ENCODE data around the gene MRPS23. TPM values are rescaled to one million over a fixed set of nuclear protein-coding genes. Genes with fewer than 3 reads are reported as not detected.

The MRPS23 gene
- total and polyA plus RNA-seq, 10 donors: 7.3 to 29.2 (median 23.3) TPM

DNA sequence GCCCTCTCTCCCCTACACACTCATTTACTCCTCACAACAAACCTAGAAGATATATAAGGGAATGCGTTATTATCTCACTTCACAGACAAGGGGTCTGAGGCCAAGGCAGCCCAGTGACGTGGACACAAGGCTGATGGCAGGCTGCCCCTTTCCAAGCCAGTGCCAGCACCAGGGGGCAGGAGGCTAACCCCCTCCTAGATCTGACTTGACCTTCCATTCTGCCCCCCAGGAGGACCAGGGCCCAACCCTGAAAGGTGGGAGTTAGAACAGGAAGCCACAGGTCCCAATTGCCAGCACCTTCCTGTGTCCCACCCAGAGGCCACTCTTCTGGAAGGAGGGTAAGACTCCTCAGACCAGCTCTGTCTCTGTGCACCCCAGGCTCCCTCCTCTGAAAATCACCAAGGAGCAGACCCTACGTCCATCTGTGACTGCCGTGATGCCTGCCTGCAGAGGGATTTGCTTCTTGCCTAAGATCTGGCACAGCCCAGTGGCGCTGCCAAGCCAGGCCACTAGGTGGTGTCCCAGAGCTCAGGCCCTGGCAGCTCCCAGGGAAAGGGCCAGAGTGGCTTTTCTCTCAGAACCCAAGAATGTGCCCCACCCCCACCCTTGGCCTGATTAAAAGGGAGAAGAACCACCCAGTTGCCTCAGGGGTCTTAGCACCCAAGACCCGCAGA is 42.4 kb upstream of the MRPS23 start:
- Histone ChIP-seq H3K4me3 (peak overlapping the region in 1 of 8 donors; percentile 44), H3K9me3 (no peaks in the 10 kb centered on the region), H3K36me3 (no peaks in the 10 kb centered on the region), H3K27ac (peak overlapping the region; percentile 53 to 92 (median 86)), H3K27me3 (replicated peaks in 1 of 7) (peaks cover 0 to 8% (median 0%) of the 10 kb centered on the region in 7 donors), H3K4me1 (peaks cover 7 to 76% (median 45%) of the 10 kb centered on the region in 6 donors)
- TF ChIP-seq, protein P1, sequence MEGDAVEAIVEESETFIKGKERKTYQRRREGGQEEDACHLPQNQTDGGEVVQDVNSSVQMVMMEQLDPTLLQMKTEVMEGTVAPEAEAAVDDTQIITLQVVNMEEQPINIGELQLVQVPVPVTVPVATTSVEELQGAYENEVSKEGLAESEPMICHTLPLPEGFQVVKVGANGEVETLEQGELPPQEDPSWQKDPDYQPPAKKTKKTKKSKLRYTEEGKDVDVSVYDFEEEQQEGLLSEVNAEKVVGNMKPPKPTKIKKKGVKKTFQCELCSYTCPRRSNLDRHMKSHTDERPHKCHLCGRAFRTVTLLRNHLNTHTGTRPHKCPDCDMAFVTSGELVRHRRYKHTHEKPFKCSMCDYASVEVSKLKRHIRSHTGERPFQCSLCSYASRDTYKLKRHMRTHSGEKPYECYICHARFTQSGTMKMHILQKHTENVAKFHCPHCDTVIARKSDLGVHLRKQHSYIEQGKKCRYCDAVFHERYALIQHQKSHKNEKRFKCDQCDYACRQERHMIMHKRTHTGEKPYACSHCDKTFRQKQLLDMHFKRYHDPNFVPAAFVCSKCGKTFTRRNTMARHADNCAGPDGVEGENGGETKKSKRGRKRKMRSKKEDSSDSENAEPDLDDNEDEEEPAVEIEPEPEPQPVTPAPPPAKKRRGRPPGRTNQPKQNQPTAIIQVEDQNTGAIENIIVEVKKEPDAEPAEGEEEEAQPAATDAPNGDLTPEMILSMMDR (IDR thresholded peaks at IDR 0.05 in 8 of 11, conservative IDR thresholded peaks at IDR 0.05 in 3 of 11): peak; percentile 92 to 99 (median 96)
- no peak for TF ChIP-seq POLR2A (IDR thresholded peaks at IDR 0.05)
- peak; percentile 16 to 57 (median 30) for TF ChIP-seq POLR2AphosphoS5 (IDR thresholded peaks at IDR 0.05)
- intact Hi-C loops (cut with DNase I; ENCODE audit: low total_unique reads): loop anchor here (5.0 to 10.0 kb wide), 2 partner anchors 105 to 223 kb away; no protein-coding TSS in a partner anchor
- DNase-seq: peak; percentile 95
- WGBS, 5 donors: 39 to 68% (median 48%) methylated on average over 5 to 6 of the region's 6 CpGs

DNA sequence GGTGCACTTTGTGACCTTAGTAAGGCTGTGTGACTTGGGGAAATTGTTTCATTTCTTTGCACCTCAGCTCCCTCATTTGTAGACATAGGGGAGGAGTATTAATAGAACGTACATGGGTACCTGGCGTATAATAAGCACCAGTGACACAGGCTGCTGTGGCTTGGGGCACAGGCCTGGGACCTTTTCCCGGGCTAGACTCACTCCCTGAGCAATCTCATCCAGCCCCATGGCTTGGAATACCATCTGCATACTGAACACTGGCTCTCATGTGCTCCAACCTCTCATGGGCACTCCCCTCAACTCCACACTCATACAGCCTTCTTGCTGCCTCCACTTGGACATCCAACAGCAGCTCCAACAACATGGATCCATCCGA is 41.0 kb upstream of the MRPS23 start:
- Histone ChIP-seq H3K27me3 (replicated peaks in 1 of 7) (peaks cover 0 to 8% (median 0%) of the 10 kb centered on the region in 7 donors), H3K36me3 (no peaks in the 10 kb centered on the region), H3K4me1 (peaks cover 7 to 69% (median 45%) of the 10 kb centered on the region in 6 donors), H3K9me3 (no peaks in the 10 kb centered on the region), H3K4me3 (no peak overlapping the region), H3K27ac (peak overlapping the region in 4 of 8 donors; percentile 54 to 92 (median 89))
- intact Hi-C loops (cut with DNase I; ENCODE audit: low total_unique reads): loop anchor here (5.0 to 10.0 kb wide), 2 partner anchors 106 to 224 kb away; no protein-coding TSS in a partner anchor
- WGBS, 5 donors: 76 to 88% (median 84%) methylated on average over 4 of the region's 4 CpGs
- no peak for DNase-seq
- TF ChIP-seq POLR2AphosphoS5 (IDR thresholded peaks at IDR 0.05): no peak
- no peak for TF ChIP-seq POLR2A (IDR thresholded peaks at IDR 0.05)
- TF ChIP-seq, protein P1 (IDR thresholded peaks at IDR 0.05 in 8 of 11, conservative IDR thresholded peaks at IDR 0.05 in 3 of 11): no peak

DNA sequence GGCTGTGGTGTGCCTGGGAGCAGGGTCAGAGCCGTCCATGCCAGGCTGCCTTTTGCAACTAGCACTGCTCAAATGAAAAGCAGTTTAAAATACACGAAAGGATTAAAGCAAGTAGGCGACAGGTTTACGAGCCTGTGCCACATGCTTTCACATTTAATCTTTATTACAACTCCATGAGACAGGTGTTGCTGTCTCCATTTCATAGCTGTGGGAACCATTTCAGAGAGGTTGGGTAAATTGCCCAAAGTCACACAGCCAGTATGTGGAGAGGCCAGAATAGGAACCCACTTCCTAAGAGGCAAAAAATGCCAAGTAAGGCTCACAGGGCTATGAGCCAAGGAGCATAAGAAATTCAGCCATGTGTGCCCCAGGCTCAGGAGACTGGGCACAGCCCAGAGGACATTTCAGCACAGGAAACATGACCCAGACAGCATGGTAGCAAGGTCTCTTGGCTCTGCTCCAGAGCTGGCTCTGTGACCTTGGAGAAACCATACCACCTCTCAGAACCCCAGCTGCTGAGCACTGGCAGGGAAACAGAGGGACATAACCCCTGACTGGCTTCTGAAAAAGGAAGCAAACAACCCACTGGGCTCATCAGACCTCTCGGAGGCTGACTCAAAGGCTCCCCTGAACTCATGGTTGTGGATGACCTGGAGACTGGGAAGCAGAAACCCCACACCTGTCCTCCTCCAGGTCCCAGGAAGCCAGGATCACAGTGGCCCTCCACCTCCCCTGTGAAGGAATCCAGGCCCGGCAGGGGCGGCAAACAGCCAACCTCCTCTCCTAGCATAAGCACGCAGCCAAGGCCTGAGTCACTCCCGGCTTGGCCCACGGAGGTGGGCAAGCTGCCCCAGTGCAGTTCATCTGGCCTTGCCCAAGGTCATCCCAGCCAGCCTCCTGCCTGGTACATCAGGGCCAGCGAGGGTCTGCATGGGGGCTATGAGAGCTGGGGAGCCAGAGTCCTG is 40.3 kb upstream of the MRPS23 start:
- peak in 1 of 3 donors; percentile 25 for TF ChIP-seq POLR2AphosphoS5 (IDR thresholded peaks at IDR 0.05)
- no peak for TF ChIP-seq POLR2A (IDR thresholded peaks at IDR 0.05)
- H3K27ac ChIP-seq: peak overlapping the region in 5 of 8 donors; percentile 24 to 92 (median 62)
- 70 to 80% (median 75%) methylated on average over 5 to 11 of the region's 11 CpGs for WGBS, 5 donors
- no peaks in the 10 kb centered on the region for H3K9me3 ChIP-seq
- no peak for DNase-seq
- peaks cover 0 to 4% (median 0%) of the 10 kb centered on the region in 6 donors for H3K36me3 ChIP-seq
- H3K4me3 ChIP-seq: no peak overlapping the region
- intact Hi-C loops (cut with DNase I; ENCODE audit: low total_unique reads): loop anchor here (5.0 to 10.0 kb wide), 2 partner anchors 107 to 225 kb away; no protein-coding TSS in a partner anchor
- peaks cover 0 to 8% (median 0%) of the 10 kb centered on the region in 7 donors for H3K27me3 ChIP-seq (replicated peaks in 1 of 7)
- peaks cover 7 to 62% (median 43%) of the 10 kb centered on the region in 6 donors for H3K4me1 ChIP-seq

DNA sequence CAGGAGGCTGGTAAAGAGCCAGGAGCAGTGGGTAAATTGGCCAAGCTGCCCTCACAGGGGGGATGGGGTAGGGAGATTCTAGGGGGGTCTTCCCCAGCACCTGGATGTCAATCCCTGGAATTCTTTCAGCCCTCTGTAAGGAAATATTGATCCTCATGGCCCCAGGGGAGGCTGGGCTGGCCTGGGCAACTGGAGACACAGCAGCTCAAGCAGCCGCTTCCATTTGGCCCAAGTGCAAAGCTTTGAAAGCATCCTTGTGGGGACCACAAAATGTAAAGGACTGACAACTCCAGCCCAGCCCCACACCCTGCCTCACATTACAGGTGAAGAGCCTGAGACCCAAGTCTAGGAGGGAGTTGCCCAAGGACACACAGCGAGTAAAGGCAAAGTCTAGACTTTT is 39.4 kb upstream of the MRPS23 start:
- intact Hi-C loops (cut with DNase I; ENCODE audit: low total_unique reads): no loop called here
- no peak for TF ChIP-seq POLR2AphosphoS5 (IDR thresholded peaks at IDR 0.05)
- TF ChIP-seq POLR2A (IDR thresholded peaks at IDR 0.05): no peak
- TF ChIP-seq, protein P1 (IDR thresholded peaks at IDR 0.05 in 8 of 11, conservative IDR thresholded peaks at IDR 0.05 in 3 of 11): no peak
- peaks cover 7 to 53% (median 41%) of the 10 kb centered on the region in 6 donors for H3K4me1 ChIP-seq
- H3K27me3 ChIP-seq (replicated peaks in 1 of 7): peaks cover 0 to 8% (median 0%) of the 10 kb centered on the region in 7 donors
- H3K36me3 ChIP-seq: peaks cover 0 to 13% (median 0%) of the 10 kb centered on the region in 6 donors
- no peak for DNase-seq
- H3K4me3 ChIP-seq: no peak overlapping the region
- H3K9me3 ChIP-seq: no peaks in the 10 kb centered on the region
- WGBS, 5 donors: 89 to 98% (median 94%) methylated on average over 1 to 2 of the region's 2 CpGs
- no peak overlapping the region for H3K27ac ChIP-seq
